Trophoblast cell (in vitro differentiated cells and primary cell): Measurements from ENCODE around the gene TMEM132D.

ENCODE experiments used
- DNase-seq, 2 donors: peaks; one replicate each; pipeline ENCODE4 v3.0.0-alpha.2; 2016
- H2AFZ ChIP-seq: 2 replicates; pipeline ENCODE4 v1.6.1; 2013; ENCODE audit warnings: low read length, moderate library complexity, mild to moderate bottlenecking; ENCODE audit not compliant: insufficient read depth, poor library complexity
- H2AK5ac ChIP-seq: 2 replicates; pipeline ENCODE4 v1.6.1; 2013; ENCODE audit warnings: mild to moderate bottlenecking, low read length
- H2BK120ac ChIP-seq: 2 replicates; pipeline ENCODE4 v1.6.1; 2013; ENCODE audit warnings: low read length, mild to moderate bottlenecking, moderate library complexity; ENCODE audit not compliant: insufficient read depth, poor library complexity
- H2BK12ac ChIP-seq: 2 replicates; pipeline ENCODE4 v1.6.1; 2013; ENCODE audit warnings: mild to moderate bottlenecking, low read length, moderate library complexity
- H2BK5ac ChIP-seq: 2 replicates; pipeline ENCODE4 v1.6.1; 2013; ENCODE audit warnings: low read length, low read depth, moderate library complexity, mild to moderate bottlenecking; ENCODE audit not compliant: poor library complexity
- H3K14ac ChIP-seq: 2 replicates; pipeline ENCODE4 v1.6.1; 2013; ENCODE audit warnings: mild to moderate bottlenecking, low read length
- H3K18ac ChIP-seq: 2 replicates; pipeline ENCODE4 v1.6.1; 2013; ENCODE audit warnings: mild to moderate bottlenecking, low read length
- H3K23ac ChIP-seq: 2 replicates; pipeline ENCODE4 v1.6.1; 2013; ENCODE audit warnings: low read length
- H3K27ac ChIP-seq: 2 replicates; pipeline ENCODE4 v1.5.1; 2013; ENCODE audit warnings: low read depth, mild to moderate bottlenecking, inconsistent platforms, low read length, moderate library complexity
- H3K27me3 ChIP-seq: 2 replicates; pipeline ENCODE4 v1.6.1; 2013; ENCODE audit warnings: inconsistent platforms, mild to moderate bottlenecking, low read length, moderate library complexity; ENCODE audit not compliant: insufficient read depth
- H3K36me3 ChIP-seq, 2 experiments: 1 replicate in 1 of 2; 2 replicates in 1 of 2; pipeline ENCODE4 v1.6.1; 2013; ENCODE audit warnings: low read length in 2 of 2, mild to moderate bottlenecking in 2 of 2, moderate library complexity in 1 of 2; ENCODE audit not compliant: insufficient read depth in 2 of 2, control insufficient read depth in 1 of 2
- H3K4ac ChIP-seq: 2 replicates; pipeline ENCODE4 v1.6.1; 2013; ENCODE audit warnings: low read depth, mild to moderate bottlenecking, low read length, moderate library complexity
- H3K4me1 ChIP-seq, 2 experiments: 1 replicate in 1 of 2; 2 replicates in 1 of 2; pipeline ENCODE4 v1.6.1; 2013; ENCODE audit warnings: low read length in 2 of 2, mild to moderate bottlenecking in 2 of 2, moderate library complexity in 1 of 2; ENCODE audit not compliant: insufficient read depth in 2 of 2, control insufficient read depth in 1 of 2
- H3K4me2 ChIP-seq: 2 replicates; pipeline ENCODE4 v1.6.1; 2013; ENCODE audit warnings: inconsistent platforms, mild to moderate bottlenecking, low read length, moderate library complexity
- H3K4me3 ChIP-seq: 2 replicates; pipeline ENCODE4 v1.5.1; 2013; ENCODE audit warnings: mild to moderate bottlenecking, low read depth, low read length, inconsistent platforms
- H3K79me1 ChIP-seq: one replicate; pipeline ENCODE4 v1.6.1; 2013; ENCODE audit warnings: low read length
- H3K79me2 ChIP-seq: 2 replicates; pipeline ENCODE4 v1.6.1; 2013; ENCODE audit warnings: low read length, mild to moderate bottlenecking; ENCODE audit not compliant: control insufficient read depth, insufficient read depth, poor library complexity
- H3K9ac ChIP-seq: 2 replicates; pipeline ENCODE4 v1.6.1; 2013; ENCODE audit warnings: mild to moderate bottlenecking, low read length
- H3K9me3 ChIP-seq: 2 replicates; pipeline ENCODE4 v1.6.1; 2013; ENCODE audit warnings: low read depth, mild to moderate bottlenecking, control low read depth, inconsistent platforms, low read length; ENCODE audit not compliant: insufficient read depth
- H4K12ac ChIP-seq: 2 replicates; pipeline ENCODE4 v1.6.1; 2013; ENCODE audit warnings: low read depth, mild to moderate bottlenecking, low read length, moderate library complexity
- H4K8ac ChIP-seq: 2 replicates; pipeline ENCODE4 v1.6.1; 2013; ENCODE audit warnings: low read depth, mild to moderate bottlenecking, low read length, moderate library complexity
- H4K91ac ChIP-seq: one replicate; pipeline ENCODE4 v1.6.1; 2013; ENCODE audit warnings: low read depth, mild to moderate bottlenecking, low read length, moderate library complexity
- WGBS: extraction: QIAGEN DNeasy Blood & Tissue Kit; methylation state at CpG from one replicate; pipeline ENCODE4 v1.1.7; 2013; ENCODE audit warnings: missing lambda C conversion rate; ENCODE audit not compliant: insufficient read length, insufficient coverage; ENCODE audit errors: extremely low coverage; 5-methylcytosine and 5-hydroxymethylcytosine counted together

TMEM132D gene

GRCh38 chr12:129779989-129780388 is 123.8 kb downstream of the TMEM132D start:
- H3K79me1 ChIP-seq: no peaks in the 10 kb centered on the region
- H3K9me3 ChIP-seq: peaks cover 1% of the 10 kb centered on the region
- H2BK120ac ChIP-seq: no peak overlapping the region
- no peak overlapping the region for H3K4me2 ChIP-seq
- no peak overlapping the region for H3K4ac ChIP-seq
- H4K91ac ChIP-seq: no peak overlapping the region
- no peak overlapping the region for H3K4me3 ChIP-seq
- H2BK5ac ChIP-seq: no peak overlapping the region
- DNase-seq: no peak
- H3K4me1 ChIP-seq: no peaks in the 10 kb centered on the region
- no CpG with 5 or more reads among the region's 12 CpGs for WGBS
- no peak overlapping the region for H3K18ac ChIP-seq
- H2BK12ac ChIP-seq: no peak overlapping the region
- no peak overlapping the region for H4K8ac ChIP-seq
- H2AFZ ChIP-seq: no peak overlapping the region
- H3K79me2 ChIP-seq: no peaks in the 10 kb centered on the region
- no peak overlapping the region for H3K27ac ChIP-seq
- no peak overlapping the region for H4K12ac ChIP-seq
- H3K36me3 ChIP-seq: no peaks in the 10 kb centered on the region
- no peak overlapping the region for H2AK5ac ChIP-seq
- H3K9ac ChIP-seq: no peak overlapping the region
- no peaks in the 10 kb centered on the region for H3K27me3 ChIP-seq
- no peak overlapping the region for H3K14ac ChIP-seq
- no peak overlapping the region for H3K23ac ChIP-seq

- Histone ChIP-seq H3K4me1 (no peaks in the 10 kb centered on the region), H3K4me3 (no peak overlapping the region), H3K4me2 (no peak overlapping the region), H3K79me1 (no peaks in the 10 kb centered on the region), H2AK5ac (no peak overlapping the region), H3K4ac (no peak overlapping the region), H3K18ac (no peak overlapping the region), H4K8ac (no peak overlapping the region), H2BK120ac (no peak overlapping the region), H3K23ac (no peak overlapping the region), H3K9me3 (peaks cover 1% of the 10 kb centered on the region), H3K14ac (no peak overlapping the region), H3K36me3 (no peaks in the 10 kb centered on the region), H4K91ac (no peak overlapping the region), H3K9ac (no peak overlapping the region), H3K27me3 (no peaks in the 10 kb centered on the region), H2AFZ (no peak overlapping the region), H4K12ac (no peak overlapping the region), H3K27ac (no peak overlapping the region), H3K79me2 (no peaks in the 10 kb centered on the region), H2BK12ac (no peak overlapping the region), H2BK5ac (no peak overlapping the region)
- DNase-seq: no peak
- no CpG with 5 or more reads among the region's 5 CpGs for WGBS
These were observed 124.8 kb downstream of the TMEM132D start for GRCh38 chr12:129779033-129779432.

- Histone ChIP-seq H3K36me3 (no peaks in the 10 kb centered on the region), H3K4me3 (no peak overlapping the region), H3K4me2 (no peak overlapping the region), H3K4me1 (peaks cover 0 to 3% of the 10 kb centered on the region in 2 experiments), H2AK5ac (no peak overlapping the region), H2AFZ (no peak overlapping the region), H4K12ac (no peak overlapping the region), H2BK12ac (no peak overlapping the region), H4K91ac (no peak overlapping the region), H3K9me3 (peaks cover 3% of the 10 kb centered on the region), H3K18ac (no peak overlapping the region), H2BK120ac (no peak overlapping the region), H3K79me2 (no peaks in the 10 kb centered on the region), H3K14ac (no peak overlapping the region), H3K27ac (no peak overlapping the region), H3K27me3 (no peaks in the 10 kb centered on the region), H3K4ac (no peak overlapping the region), H4K8ac (no peak overlapping the region), H3K79me1 (no peaks in the 10 kb centered on the region), H3K23ac (no peak overlapping the region), H2BK5ac (no peak overlapping the region), H3K9ac (no peak overlapping the region)
- no CpG with 5 or more reads among the region's 10 CpGs for WGBS
- DNase-seq: no peak
These were observed 126.7 kb downstream of the TMEM132D start for GRCh38 chr12:129776977-129777667.

DNA sequence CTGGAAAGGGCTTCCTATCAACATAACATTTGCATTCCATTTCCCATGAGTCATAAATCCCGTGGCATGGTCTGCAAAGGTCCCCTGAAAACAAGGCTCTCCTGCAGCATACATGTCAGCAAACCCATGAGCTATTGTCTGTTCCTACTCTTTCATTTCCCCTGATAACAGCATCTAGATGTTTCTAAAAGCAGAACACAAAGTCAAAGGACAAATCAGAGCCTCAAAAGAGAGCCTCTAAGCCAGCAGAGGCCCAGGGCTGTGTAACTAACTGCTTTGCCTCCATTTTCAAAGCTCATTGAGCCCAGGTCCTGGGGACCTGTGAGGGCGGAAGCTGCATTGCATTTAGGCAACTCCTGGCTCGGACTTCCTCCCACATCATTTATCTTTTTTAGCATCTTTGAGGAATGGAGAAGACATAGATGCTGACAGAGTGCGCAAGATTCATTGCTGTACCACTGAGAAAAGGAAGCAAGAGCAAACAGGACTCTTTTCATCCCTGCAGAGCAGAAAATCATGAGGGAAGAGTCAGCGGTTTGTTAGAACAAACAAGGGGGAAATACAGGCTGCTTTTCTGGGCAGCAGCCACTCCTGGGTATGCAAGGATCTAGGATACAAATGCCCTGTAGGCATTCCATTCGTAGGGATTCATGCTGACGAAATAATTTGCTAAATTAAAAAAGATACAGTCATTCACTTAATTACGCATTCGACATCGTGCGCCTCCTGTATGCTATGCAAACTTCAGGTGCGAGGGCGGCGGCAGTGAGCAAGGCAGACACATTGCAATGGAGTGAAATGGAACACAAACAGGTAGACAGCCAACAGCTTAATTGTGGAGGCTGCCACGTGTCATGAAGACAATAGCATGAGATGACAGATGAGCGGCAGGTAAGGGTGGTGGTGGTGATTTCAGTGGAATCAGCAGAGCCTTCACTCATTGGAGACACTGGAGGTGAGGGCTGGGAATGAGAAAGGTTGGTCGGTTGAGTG is 131.0 kb downstream of the TMEM132D start:
- Histone ChIP-seq H3K4me1 (peaks cover 0 to 3% of the 10 kb centered on the region in 2 experiments), H4K8ac (no peak overlapping the region), H2BK120ac (no peak overlapping the region), H3K27ac (no peak overlapping the region), H3K4me3 (no peak overlapping the region), H3K23ac (no peak overlapping the region), H2BK5ac (no peak overlapping the region), H2AK5ac (no peak overlapping the region), H3K18ac (no peak overlapping the region), H2AFZ (no peak overlapping the region), H3K79me1 (no peaks in the 10 kb centered on the region), H3K79me2 (no peaks in the 10 kb centered on the region), H3K4me2 (no peak overlapping the region), H4K12ac (no peak overlapping the region), H3K14ac (no peak overlapping the region), H3K9ac (no peak overlapping the region), H3K9me3 (peaks cover 3% of the 10 kb centered on the region), H3K27me3 (peaks cover 3% of the 10 kb centered on the region), H4K91ac (no peak overlapping the region), H2BK12ac (no peak overlapping the region), H3K36me3 (no peaks in the 10 kb centered on the region), H3K4ac (no peak overlapping the region)
- no CpG with 5 or more reads among the region's 17 CpGs for WGBS
- DNase-seq: no peak
